GM19467 (cell line): ENCODE data around the gene LMNTD2.

Experiments
- ATAC-seq: cut with Tn5 transposase; IDR thresholded peaks from one replicate; pipeline ENCODE4 v1.9.1; 2021; ENCODE audit warnings: mild to moderate bottlenecking, moderate library complexity; ENCODE audit not compliant: unreplicated experiment

The LMNTD2 gene

GRCh38 chr11:535519-536454 lies 24.8 kb downstream of the LMNTD2 start, which contains the start of gene HRAS:
TSS of gene HRAS (minus strand) at chr11:535576.
- ATAC-seq, result peak; percentile 65

GRCh38 chr11:535210-535518 lies 25.4 kb downstream of the LMNTD2 start:
- peak; percentile 9 for ATAC-seq

GRCh38 chr11:534396-535209 lies 25.9 kb downstream of the LMNTD2 start:
- ATAC-seq, result no peak

GRCh38 chr11:533586-534395 lies 26.7 kb downstream of the LMNTD2 start:
- ATAC-seq, result no peak

GRCh38 chr11:532986-533585 lies 27.5 kb downstream of the LMNTD2 start:
- no peak for ATAC-seq

GRCh38 chr11:532527-532985 lies 28.0 kb downstream of the LMNTD2 start:
- ATAC-seq, result no peak

GRCh38 chr11:531919-532526 lies 28.5 kb downstream of the LMNTD2 start:
- no peak for ATAC-seq

GRCh38 chr11:530960-531831 lies 29.3 kb downstream of the LMNTD2 start:
- no peak for ATAC-seq

- ATAC-seq, result no peak
Measured at GRCh38 chr11:529728-530411, 30.7 kb downstream of the LMNTD2 start.

- no peak for ATAC-seq
Measured at GRCh38 chr11:528815-529727, 31.5 kb downstream of the LMNTD2 start.

GRCh38 chr11:528166-528814 lies 32.2 kb downstream of the LMNTD2 start:
- no peak for ATAC-seq

- ATAC-seq, result no peak
Measured at GRCh38 chr11:526192-526591, 34.3 kb downstream of the LMNTD2 start.

GRCh38 chr11:521177-521688 lies 39.3 kb downstream of the LMNTD2 start:
- ATAC-seq, result no peak

- ATAC-seq, result no peak
Measured at GRCh38 chr11:520428-521176, 39.9 kb downstream of the LMNTD2 start.

- ATAC-seq, result peak; percentile 84
Measured at GRCh38 chr11:518463-519202, 41.9 kb downstream of the LMNTD2 start.
